Measurements from ENCODE around the gene RGS6. TPM values are rescaled to one million over a fixed set of nuclear protein-coding genes. Genes with fewer than 3 reads are reported as not detected.

RGS6 gene
- total RNA-seq, 1 donor from 2014 or later, result 5.1 TPM

DNA sequence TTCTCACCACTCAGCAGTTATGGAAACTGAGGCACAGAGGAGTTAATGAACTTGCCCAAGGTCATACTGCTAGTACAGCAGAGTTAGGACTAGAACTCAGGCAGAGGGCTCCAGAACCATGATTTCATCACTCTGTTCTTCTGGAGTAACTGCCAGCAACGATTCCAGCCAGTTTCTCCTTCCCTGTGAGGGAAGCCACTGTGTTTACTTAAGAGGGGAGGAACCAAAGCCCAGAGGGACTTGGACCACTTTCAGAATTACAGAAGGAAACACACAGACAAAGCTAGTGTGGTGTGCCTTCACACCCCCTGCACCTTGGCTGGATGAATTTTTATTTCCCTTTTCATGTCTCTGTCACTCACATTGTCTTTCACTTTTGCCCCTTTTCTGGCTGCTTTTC is 563.4 kb downstream of the RGS6 start:
- H3K4me1 Mint-ChIP-seq (ENCODE audit: low read depth), result no peaks in the 10 kb centered on the region

DNA sequence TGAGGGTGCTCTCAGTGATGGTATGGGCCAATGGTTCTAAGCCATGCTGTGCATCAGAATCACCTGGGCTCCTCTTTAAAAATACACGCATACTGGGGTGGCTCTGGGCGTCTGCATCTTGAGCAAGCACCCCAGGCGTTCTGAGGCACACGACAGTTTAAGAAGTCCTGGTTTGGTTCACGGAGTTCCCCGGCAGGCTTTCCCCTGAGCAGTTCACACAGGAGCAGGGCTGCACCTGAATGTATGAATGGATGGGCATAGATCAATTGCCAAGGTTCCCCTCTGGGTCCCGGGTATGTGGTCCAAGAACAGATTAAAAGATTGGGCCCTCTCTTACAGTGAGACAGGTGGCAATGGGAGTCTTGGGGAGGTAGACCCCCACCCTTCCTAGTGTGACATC is 566.4 kb downstream of the RGS6 start:
- TF ChIP-seq, protein P1, sequence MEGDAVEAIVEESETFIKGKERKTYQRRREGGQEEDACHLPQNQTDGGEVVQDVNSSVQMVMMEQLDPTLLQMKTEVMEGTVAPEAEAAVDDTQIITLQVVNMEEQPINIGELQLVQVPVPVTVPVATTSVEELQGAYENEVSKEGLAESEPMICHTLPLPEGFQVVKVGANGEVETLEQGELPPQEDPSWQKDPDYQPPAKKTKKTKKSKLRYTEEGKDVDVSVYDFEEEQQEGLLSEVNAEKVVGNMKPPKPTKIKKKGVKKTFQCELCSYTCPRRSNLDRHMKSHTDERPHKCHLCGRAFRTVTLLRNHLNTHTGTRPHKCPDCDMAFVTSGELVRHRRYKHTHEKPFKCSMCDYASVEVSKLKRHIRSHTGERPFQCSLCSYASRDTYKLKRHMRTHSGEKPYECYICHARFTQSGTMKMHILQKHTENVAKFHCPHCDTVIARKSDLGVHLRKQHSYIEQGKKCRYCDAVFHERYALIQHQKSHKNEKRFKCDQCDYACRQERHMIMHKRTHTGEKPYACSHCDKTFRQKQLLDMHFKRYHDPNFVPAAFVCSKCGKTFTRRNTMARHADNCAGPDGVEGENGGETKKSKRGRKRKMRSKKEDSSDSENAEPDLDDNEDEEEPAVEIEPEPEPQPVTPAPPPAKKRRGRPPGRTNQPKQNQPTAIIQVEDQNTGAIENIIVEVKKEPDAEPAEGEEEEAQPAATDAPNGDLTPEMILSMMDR (IDR thresholded peaks at IDR 0.05; ENCODE audit: unreplicated experiment), result no peak
- no peak overlapping the region for H3K4me3 Mint-ChIP-seq (ENCODE audit: low read depth)
- H3K4me1 Mint-ChIP-seq (ENCODE audit: low read depth), result no peaks in the 10 kb centered on the region
- H3K36me3 Mint-ChIP-seq (ENCODE audit: insufficient read depth), result no peaks in the 10 kb centered on the region
- H3K9me3 Mint-ChIP-seq (ENCODE audit: low read depth), result peaks cover 11% of the 10 kb centered on the region
- H3K27me3 Mint-ChIP-seq, result peaks cover 5% of the 10 kb centered on the region
- no peak for DNase-seq (ENCODE audit: low spot score, unreplicated experiment)
- H3K27ac Mint-ChIP-seq, result no peak overlapping the region

More for the DNA sequence above, 563.4 kb downstream of the RGS6 start:
- Mint-ChIP-seq H3K27me3 (peaks cover 5% of the 10 kb centered on the region), H3K4me3 (ENCODE audit: low read depth) (no peak overlapping the region), H3K27ac (no peak overlapping the region), H3K9me3 (ENCODE audit: low read depth) (peaks cover 14% of the 10 kb centered on the region), H3K36me3 (ENCODE audit: insufficient read depth) (no peaks in the 10 kb centered on the region)
- TF ChIP-seq, protein P1 (IDR thresholded peaks at IDR 0.05; ENCODE audit: unreplicated experiment), result no peak
- no peak for DNase-seq (ENCODE audit: low spot score, unreplicated experiment)

DNA sequence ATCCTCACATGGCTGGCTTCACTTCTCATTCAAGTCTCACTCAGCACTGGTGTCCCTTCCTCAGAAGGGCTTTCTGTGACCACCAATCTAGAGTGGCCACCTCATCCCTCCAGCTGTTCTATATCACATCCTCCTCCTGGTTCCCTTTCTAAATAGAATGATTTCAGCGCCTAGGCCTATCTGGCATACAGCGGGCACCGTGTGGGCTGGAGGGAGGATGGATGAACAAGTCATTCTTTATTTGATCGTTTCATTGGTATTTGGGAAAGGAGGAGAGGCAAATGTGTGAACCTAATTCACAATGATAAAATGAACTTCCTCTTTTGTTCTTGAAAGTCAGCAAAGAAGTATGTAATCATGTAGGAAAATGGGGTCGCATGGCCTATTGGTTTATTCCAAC is 567.5 kb downstream of the RGS6 start:
- no peaks in the 10 kb centered on the region for H3K4me1 Mint-ChIP-seq (ENCODE audit: low read depth)
- DNase-seq (ENCODE audit: low spot score, unreplicated experiment), result no peak
- H3K36me3 Mint-ChIP-seq (ENCODE audit: insufficient read depth), result no peaks in the 10 kb centered on the region
- TF ChIP-seq, protein P1 (IDR thresholded peaks at IDR 0.05; ENCODE audit: unreplicated experiment), result no peak
- no peak overlapping the region for H3K27ac Mint-ChIP-seq
- no peak overlapping the region for H3K4me3 Mint-ChIP-seq (ENCODE audit: low read depth)
- peaks cover 5% of the 10 kb centered on the region for H3K27me3 Mint-ChIP-seq
- H3K9me3 Mint-ChIP-seq (ENCODE audit: low read depth), result peaks cover 6% of the 10 kb centered on the region

DNA sequence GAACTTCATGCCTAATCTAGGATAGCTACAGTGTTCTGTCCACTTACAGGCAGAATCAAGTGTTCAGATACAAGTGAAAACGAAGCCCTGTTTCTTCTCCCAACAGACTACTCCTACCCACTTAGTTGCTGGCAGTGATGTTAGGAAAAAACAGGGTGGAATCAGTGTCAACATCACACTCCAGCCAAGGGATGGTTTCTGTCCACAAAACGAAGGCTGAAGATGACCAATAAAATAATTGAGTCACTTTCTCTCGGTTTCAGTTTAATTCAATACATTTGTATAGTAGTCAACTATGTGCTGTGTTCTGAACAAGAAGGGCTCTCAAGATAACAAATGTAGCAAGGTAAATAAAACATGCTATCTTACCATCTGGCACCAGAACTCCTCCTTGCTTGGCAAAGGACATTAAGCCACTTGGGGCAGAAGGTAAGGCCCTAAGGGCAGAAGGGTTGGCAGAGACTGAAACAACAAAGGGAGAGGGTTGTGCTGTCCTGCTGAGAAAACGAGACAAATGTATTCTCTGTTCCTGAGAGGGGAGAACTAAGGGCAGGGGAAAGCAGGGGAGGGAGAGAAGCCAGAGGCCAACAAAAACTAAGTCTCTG is 568.1 kb downstream of the RGS6 start:
- DNase-seq (ENCODE audit: low spot score, unreplicated experiment), result no peak
- Mint-ChIP-seq H3K4me1 (ENCODE audit: low read depth) (no peaks in the 10 kb centered on the region), H3K9me3 (ENCODE audit: low read depth) (peaks cover 3% of the 10 kb centered on the region), H3K4me3 (ENCODE audit: low read depth) (no peak overlapping the region), H3K27ac (no peak overlapping the region), H3K27me3 (peaks cover 5% of the 10 kb centered on the region), H3K36me3 (ENCODE audit: insufficient read depth) (no peaks in the 10 kb centered on the region)
- TF ChIP-seq, protein P1 (IDR thresholded peaks at IDR 0.05; ENCODE audit: unreplicated experiment), result no peak

DNA sequence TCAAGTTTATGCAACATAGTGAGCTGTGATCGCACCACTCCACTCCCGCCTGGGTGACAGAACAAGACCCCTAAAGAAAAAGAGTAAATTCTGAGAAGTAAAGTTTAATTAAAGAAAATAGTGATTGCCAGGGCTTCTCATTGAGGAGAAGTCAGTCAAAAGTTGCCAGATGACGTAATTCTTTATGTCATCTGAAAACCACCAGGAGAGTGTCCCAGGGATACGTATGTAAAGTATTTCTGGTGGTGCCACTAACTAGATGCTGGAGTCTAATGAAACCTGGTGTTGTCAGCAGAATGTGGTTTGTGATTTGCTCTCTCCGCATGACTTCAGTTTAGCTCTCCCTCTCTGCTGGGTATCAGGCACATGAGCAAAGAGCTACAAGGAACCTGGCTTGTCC is 569.2 kb downstream of the RGS6 start:
- DNase-seq (ENCODE audit: low spot score, unreplicated experiment), result no peak
- TF ChIP-seq, protein P1 (IDR thresholded peaks at IDR 0.05; ENCODE audit: unreplicated experiment), result no peak
- H3K36me3 Mint-ChIP-seq (ENCODE audit: insufficient read depth), result no peaks in the 10 kb centered on the region
- H3K9me3 Mint-ChIP-seq (ENCODE audit: low read depth), result peaks cover 3% of the 10 kb centered on the region
- no peak overlapping the region for H3K27ac Mint-ChIP-seq
- no peak overlapping the region for H3K4me3 Mint-ChIP-seq (ENCODE audit: low read depth)
- H3K27me3 Mint-ChIP-seq, result peaks cover 5% of the 10 kb centered on the region
- H3K4me1 Mint-ChIP-seq (ENCODE audit: low read depth), result no peaks in the 10 kb centered on the region

Measured in progenitor cell of endocrine pancreas (in vitro differentiated cells).